Transverse colon (tissue), 3 donors: ENCODE data around the gene SLC27A1.

Experiments
- EP300 ChIP-seq: sonication (generic); formaldehyde crosslinking; IDR thresholded peaks from one replicate; pipeline ENCODE4 v1.6.1; 2017; ENCODE audit warnings: antibody characterized with exemption, low read depth
- POLR2A ChIP-seq: fragments of 450-650 bp; IDR thresholded peaks from one replicate; pipeline ENCODE4 v1.6.1; 2016; ENCODE audit warnings: antibody characterized with exemption, mild to moderate bottlenecking, moderate library complexity
- TF ChIP-seq, protein P1 (sequence below), 5 experiments: fragments of 200-600 bp in 3 of 5; fragments of 450-650 bp in 2 of 5; sonication (generic) in 3 of 5; IDR thresholded peaks; 1 replicate in 2 of 5; 2 replicates in 3 of 5; pipeline ENCODE4 v1.5.1; 2016 to 2017; ENCODE audit warnings: antibody characterized with exemption in 5 of 5, inconsistent platforms in 3 of 5, mild to moderate bottlenecking in 2 of 5, moderate library complexity in 1 of 5

GRCh38 chr19:17536955-17537354 lies 66.6 kb downstream of the SLC27A1 start:
- TF ChIP-seq, protein P1, sequence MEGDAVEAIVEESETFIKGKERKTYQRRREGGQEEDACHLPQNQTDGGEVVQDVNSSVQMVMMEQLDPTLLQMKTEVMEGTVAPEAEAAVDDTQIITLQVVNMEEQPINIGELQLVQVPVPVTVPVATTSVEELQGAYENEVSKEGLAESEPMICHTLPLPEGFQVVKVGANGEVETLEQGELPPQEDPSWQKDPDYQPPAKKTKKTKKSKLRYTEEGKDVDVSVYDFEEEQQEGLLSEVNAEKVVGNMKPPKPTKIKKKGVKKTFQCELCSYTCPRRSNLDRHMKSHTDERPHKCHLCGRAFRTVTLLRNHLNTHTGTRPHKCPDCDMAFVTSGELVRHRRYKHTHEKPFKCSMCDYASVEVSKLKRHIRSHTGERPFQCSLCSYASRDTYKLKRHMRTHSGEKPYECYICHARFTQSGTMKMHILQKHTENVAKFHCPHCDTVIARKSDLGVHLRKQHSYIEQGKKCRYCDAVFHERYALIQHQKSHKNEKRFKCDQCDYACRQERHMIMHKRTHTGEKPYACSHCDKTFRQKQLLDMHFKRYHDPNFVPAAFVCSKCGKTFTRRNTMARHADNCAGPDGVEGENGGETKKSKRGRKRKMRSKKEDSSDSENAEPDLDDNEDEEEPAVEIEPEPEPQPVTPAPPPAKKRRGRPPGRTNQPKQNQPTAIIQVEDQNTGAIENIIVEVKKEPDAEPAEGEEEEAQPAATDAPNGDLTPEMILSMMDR (IDR thresholded peaks at IDR 0.05), result no peak
- TF ChIP-seq POLR2A (no peak), EP300 (no peak)
